Tibial artery (tissue), 4 donors: ENCODE data around the gene MMP15.

Source experiments
- DNase-seq, 2 donors: peaks; one replicate each; pipeline ENCODE4 v3.0.0-alpha.2; 2019
- H3K27ac ChIP-seq, 2 donors: fragments of 200-600 bp; sonication (generic) in 1 of 2; 1 replicate in 1 of 2; 2 replicates in 1 of 2; pipeline ENCODE4 v1.5.1; 2018 to 2019; ENCODE audit warnings: mild to moderate bottlenecking in 1 of 2
- H3K27me3 ChIP-seq, 2 donors: fragments of 200-600 bp; sonication (generic) in 1 of 2; one replicate each; pipeline versions ENCODE4 v1.5.1 to v1.6.0; 2016 to 2019
- H3K36me3 ChIP-seq, 3 donors: fragments of 200-600 bp; sonication (generic) in 2 of 3; one replicate each; pipeline ENCODE4 v1.5.1; 2016 to 2019; ENCODE audit warnings: mild to moderate bottlenecking in 2 of 3
- H3K4me1 ChIP-seq, 4 donors: fragments of 200-600 bp; sonication (generic) in 2 of 4; 1 replicate in 3 of 4; 2 replicates in 1 of 4; pipeline ENCODE4 v1.5.1; 2016 to 2019
- H3K4me3 ChIP-seq, 2 donors: fragments of 200-600 bp; sonication (generic) in 1 of 2; 1 replicate in 1 of 2; 2 replicates in 1 of 2; pipeline ENCODE4 v1.5.1; 2018 to 2019; ENCODE audit warnings: mild to moderate bottlenecking in 2 of 2
- H3K9me3 ChIP-seq, 3 donors: fragments of 200-600 bp; sonication (generic) in 1 of 3; one replicate each; pipeline ENCODE4 v1.5.1; 2016 to 2019
- CTCF ChIP-seq, 2 experiments: fragments of 200-600 bp in 1 of 2; fragments of 450-650 bp in 1 of 2; IDR thresholded peaks; one replicate each; pipeline ENCODE4 v1.5.1; 2017 to 2019; ENCODE audit warnings: antibody characterized with exemption in 2 of 2, mild to moderate bottlenecking in 1 of 2, moderate library complexity in 1 of 2
- intact Hi-C: fragments of 100-400 bp; cut with DNase I; formaldehyde crosslinking; loops from one replicate; pipeline ENCODE4 v1.15.0; 2023; ENCODE audit warnings: low total_unique reads

Gene MMP15

GRCh38 chr16:58047557-58048348 lies 22.2 kb downstream of the MMP15 start:
- TF ChIP-seq CTCF (IDR thresholded peaks at IDR 0.05): no peak
- intact Hi-C loops: no loop called here
- H3K4me1 ChIP-seq: no peaks in the 10 kb centered on the region
- H3K36me3 ChIP-seq: peaks cover 0 to 16% (median 8%) of the 10 kb centered on the region in 3 donors
- H3K4me3 ChIP-seq: no peak overlapping the region
- H3K27me3 ChIP-seq: peaks cover 0 to 2% of the 10 kb centered on the region in 2 donors
- DNase-seq: no peak
- H3K27ac ChIP-seq: no peak overlapping the region
- no peaks in the 10 kb centered on the region for H3K9me3 ChIP-seq

GRCh38 chr16:58048494-58049231 lies 23.1 kb downstream of the MMP15 start:
- H3K27ac ChIP-seq: no peak overlapping the region
- H3K27me3 ChIP-seq: peaks cover 0 to 2% of the 10 kb centered on the region in 2 donors
- no peak overlapping the region for H3K4me3 ChIP-seq
- H3K4me1 ChIP-seq: no peaks in the 10 kb centered on the region
- DNase-seq: no peak
- TF ChIP-seq CTCF (IDR thresholded peaks at IDR 0.05): no peak
- H3K36me3 ChIP-seq: peaks cover 0 to 10% (median 1%) of the 10 kb centered on the region in 3 donors
- intact Hi-C loops: no loop called here
- no peaks in the 10 kb centered on the region for H3K9me3 ChIP-seq

- Histone ChIP-seq H3K27me3 (peaks cover 0 to 2% of the 10 kb centered on the region in 2 donors), H3K36me3 (peaks cover 0 to 1% (median 0%) of the 10 kb centered on the region in 3 donors), H3K27ac (no peak overlapping the region), H3K9me3 (no peaks in the 10 kb centered on the region), H3K4me1 (no peaks in the 10 kb centered on the region), H3K4me3 (no peak overlapping the region)
- TF ChIP-seq CTCF (IDR thresholded peaks at IDR 0.05): no peak
- no peak for DNase-seq
- intact Hi-C loops: no loop called here
Measured at GRCh38 chr16:58049232-58050185, 24.0 kb downstream of the MMP15 start.

GRCh38 chr16:58051296-58051695 lies 25.7 kb downstream of the MMP15 start:
- no peak for TF ChIP-seq CTCF (IDR thresholded peaks at IDR 0.05)
- no peak for DNase-seq
- H3K27ac ChIP-seq: no peak overlapping the region
- H3K27me3 ChIP-seq: peaks cover 0 to 2% of the 10 kb centered on the region in 2 donors
- no peaks in the 10 kb centered on the region for H3K4me1 ChIP-seq
- H3K36me3 ChIP-seq: no peaks in the 10 kb centered on the region
- H3K9me3 ChIP-seq: no peaks in the 10 kb centered on the region
- intact Hi-C loops: no loop called here
- H3K4me3 ChIP-seq: no peak overlapping the region

- DNase-seq: no peak
- no peak overlapping the region for H3K4me3 ChIP-seq
Measured at GRCh38 chr16:58051821-58052603, 26.5 kb downstream of the MMP15 start.

More at GRCh38 chr16:58051821-58052603, 26.5 kb downstream of the MMP15 start:
- no peaks in the 10 kb centered on the region for H3K9me3 ChIP-seq
- no peak for TF ChIP-seq CTCF (IDR thresholded peaks at IDR 0.05)
- no peak overlapping the region for H3K27ac ChIP-seq
- H3K4me1 ChIP-seq: no peaks in the 10 kb centered on the region
- intact Hi-C loops: no loop called here
- H3K36me3 ChIP-seq: no peaks in the 10 kb centered on the region
- H3K27me3 ChIP-seq: peaks cover 0 to 2% of the 10 kb centered on the region in 2 donors
